DOHH2 (cell line): Measurements from ENCODE around the gene HOXD8.

Experiments used
- CTCF ChIP-seq: fragments of 200-600 bp; sonication (generic); IDR thresholded peaks from one replicate; pipeline ENCODE4 v1.5.1; 2014; ENCODE audit warnings: antibody characterized with exemption, mild to moderate bottlenecking, low read depth, low read length; ENCODE audit not compliant: poor library complexity, severe bottlenecking
- EZH2phosphoT487 ChIP-seq: fragments of 200-600 bp; sonication (generic); IDR thresholded peaks from 2 replicates; pipeline ENCODE4 v1.6.1; 2017; ENCODE audit warnings: borderline replicate concordance, mild to moderate bottlenecking, antibody characterized with exemption, low read length, moderate library complexity, mixed read lengths

GRCh38 chr2:176175709-176176607 is 46.5 kb downstream of the HOXD8 start:
- TF ChIP-seq CTCF, result no peak
- TF ChIP-seq EZH2phosphoT487, result no peak
